Lower lobe of right lung (tissue), 2 donors: ENCODE data around the gene NOXO1. TPM values are rescaled to one million over a fixed set of nuclear protein-coding genes. Genes with fewer than 3 reads are reported as not detected.

Experiments used
- ATAC-seq, 2 donors: fragments of 200-7000 bp; cut with Tn5 transposase; one replicate each; pipeline ENCODE4 v1.9.1; 2020 to 2022; ENCODE audit warnings: mild to moderate bottlenecking in 2 of 2, moderate library complexity in 2 of 2
- DNase-seq: peaks from one replicate; pipeline ENCODE4 v3.0.0-alpha.2; 2020
- H3K27ac ChIP-seq: fragments of 200-600 bp; one replicate; pipeline ENCODE4 v1.8.0; 2022
- H3K27me3 ChIP-seq: fragments of 200-600 bp; one replicate; pipeline ENCODE4 v1.8.0; 2022; ENCODE audit warnings: low read depth
- H3K36me3 ChIP-seq: fragments of 200-600 bp; one replicate; pipeline ENCODE4 v1.8.0; 2022; ENCODE audit warnings: mild to moderate bottlenecking
- H3K4me1 ChIP-seq: fragments of 200-600 bp; one replicate; pipeline ENCODE4 v1.8.0; 2022
- H3K4me3 ChIP-seq: fragments of 200-600 bp; one replicate; pipeline ENCODE4 v1.8.0; 2022; ENCODE audit warnings: mild to moderate bottlenecking
- H3K9me3 ChIP-seq: fragments of 200-600 bp; one replicate; pipeline ENCODE4 v1.8.0; 2022
- CTCF ChIP-seq: fragments of 200-600 bp; IDR thresholded peaks from one replicate; pipeline ENCODE4 v1.8.0; 2022; ENCODE audit warnings: antibody characterized with exemption, mild to moderate bottlenecking
- intact Hi-C: fragments of 100-400 bp; cut with DNase I; formaldehyde crosslinking; loops from one replicate; pipeline ENCODE4 v1.11.0; 2022
- total RNA-seq: library from RNA; stranded (reverse); fragmentation: NEBNext Ultra II Directional; extraction: Animal tissue kit (Norgen Biotek cat#: 25700); gene quantifications from one replicate; pipeline ENCODE4 v1.2.1, GENCODE V29; 2021
- donor health status: DM: no; HTN: yes; CAD: no; lungs with severe emphysema.

NOXO1 gene
- total RNA-seq, 1 donor from 2014 or later = 1.7 TPM

GRCh38 chr16:2004795-2005517 lies 23.7 kb upstream of the NOXO1 start:
- Histone ChIP-seq H3K36me3 (peaks cover 36% of the 10 kb centered on the region), H3K4me3 (no peak overlapping the region), H3K4me1 (peaks cover 56% of the 10 kb centered on the region), H3K27ac (no peak overlapping the region), H3K9me3 (no peaks in the 10 kb centered on the region), H3K27me3 (no peaks in the 10 kb centered on the region)
- DNase-seq (no peak), ATAC-seq (no peak)
- intact Hi-C loops = no loop called here
- no peak for TF ChIP-seq CTCF

DNA sequence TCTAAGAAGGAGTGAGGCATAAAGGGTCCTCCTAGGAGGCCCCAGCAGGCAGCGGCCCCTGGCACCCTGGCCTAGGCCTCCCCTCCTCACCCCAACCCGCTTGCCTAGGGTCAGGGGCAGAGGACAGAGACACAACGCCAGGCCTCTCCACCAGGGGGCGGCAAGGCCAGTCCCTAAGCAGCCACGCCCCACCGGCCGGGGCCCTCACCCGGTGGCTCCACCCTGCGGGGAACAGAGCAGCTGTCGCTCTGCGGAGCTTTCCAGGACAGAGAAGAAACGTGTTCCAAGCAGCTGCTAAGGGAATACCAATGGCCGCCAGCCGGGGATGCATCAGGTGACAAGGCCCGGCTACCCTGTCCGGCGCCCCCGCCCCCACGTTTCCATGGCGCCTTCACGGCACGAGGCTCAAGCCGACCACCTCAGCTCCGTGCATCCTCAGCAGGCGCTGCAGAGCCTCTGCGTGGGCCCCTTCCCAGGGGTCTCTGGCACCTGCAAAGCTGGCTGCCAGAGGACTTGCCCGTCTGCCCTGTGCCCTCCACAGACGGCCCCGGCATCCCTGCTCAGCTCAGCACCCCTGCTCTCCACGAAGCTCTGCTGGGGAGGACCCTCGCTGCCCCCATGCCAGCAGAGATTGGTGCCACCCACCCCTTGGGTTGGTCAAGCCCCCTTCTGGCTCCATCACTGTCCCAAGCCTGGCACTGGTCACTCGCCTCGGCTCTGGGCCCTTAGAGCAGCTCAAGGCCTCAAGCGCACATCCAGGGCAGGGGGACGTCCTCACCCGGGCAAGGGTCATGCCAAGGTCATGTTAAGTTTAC lies 22.8 kb upstream of the NOXO1 start:
- Histone ChIP-seq H3K4me3 (peak overlapping the region; percentile 32), H3K36me3 (peaks cover 46% of the 10 kb centered on the region), H3K9me3 (no peaks in the 10 kb centered on the region), H3K4me1 (peaks cover 56% of the 10 kb centered on the region), H3K27me3 (no peaks in the 10 kb centered on the region), H3K27ac (no peak overlapping the region)
- peak; percentile 95 for TF ChIP-seq CTCF
- DNase-seq = peak; percentile 94
- intact Hi-C loops = no loop called here
- peak; percentile 85 to 90 for ATAC-seq

DNA sequence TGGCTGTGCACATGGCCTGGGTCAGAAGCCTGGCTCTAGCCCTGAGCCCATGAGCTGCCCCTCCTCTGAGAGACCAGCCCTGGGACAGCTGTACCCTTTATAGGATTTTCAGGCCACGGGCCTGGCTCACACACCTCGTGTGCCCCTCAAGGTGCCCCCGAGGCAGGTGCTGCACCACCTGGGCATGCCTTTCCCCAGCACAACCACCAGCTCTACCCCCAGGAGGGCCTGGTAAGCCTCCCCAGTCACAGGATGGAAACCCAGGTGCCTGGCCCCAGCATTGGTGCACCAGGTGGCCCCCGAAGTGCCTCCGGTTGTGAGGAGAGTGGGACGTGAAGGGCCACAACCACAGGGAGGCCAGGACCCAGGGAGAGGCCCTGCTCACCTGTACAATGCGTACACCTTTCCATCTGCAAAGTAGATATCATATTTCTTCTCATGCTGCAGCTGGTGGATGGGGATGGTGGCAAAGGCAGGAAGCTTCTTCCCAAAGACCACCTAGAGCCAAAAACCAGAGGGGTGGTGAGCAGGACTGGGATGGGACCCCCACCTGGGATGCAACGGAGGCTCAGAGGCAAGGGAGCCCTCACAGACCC lies 22.1 kb upstream of the NOXO1 start:
- H3K27me3 ChIP-seq = no peaks in the 10 kb centered on the region
- peaks cover 52% of the 10 kb centered on the region for H3K4me1 ChIP-seq
- ATAC-seq (no peak), DNase-seq (no peak)
- intact Hi-C loops = no loop called here
- H3K36me3 ChIP-seq = peaks cover 53% of the 10 kb centered on the region
- H3K4me3 ChIP-seq = no peak overlapping the region
- no peak overlapping the region for H3K27ac ChIP-seq
- no peaks in the 10 kb centered on the region for H3K9me3 ChIP-seq
- TF ChIP-seq CTCF = no peak

GRCh38 chr16:2002406-2003230 lies 21.3 kb upstream of the NOXO1 start:
- Histone ChIP-seq H3K4me1 (peaks cover 49% of the 10 kb centered on the region), H3K9me3 (no peaks in the 10 kb centered on the region), H3K27ac (no peak overlapping the region), H3K4me3 (no peak overlapping the region), H3K36me3 (peaks cover 60% of the 10 kb centered on the region), H3K27me3 (no peaks in the 10 kb centered on the region)
- no peak for ATAC-seq
- intact Hi-C loops = no loop called here
- no peak for TF ChIP-seq CTCF
- DNase-seq = no peak
